Measurements from ENCODE around the gene RIT2.

RIT2 gene

DNA sequence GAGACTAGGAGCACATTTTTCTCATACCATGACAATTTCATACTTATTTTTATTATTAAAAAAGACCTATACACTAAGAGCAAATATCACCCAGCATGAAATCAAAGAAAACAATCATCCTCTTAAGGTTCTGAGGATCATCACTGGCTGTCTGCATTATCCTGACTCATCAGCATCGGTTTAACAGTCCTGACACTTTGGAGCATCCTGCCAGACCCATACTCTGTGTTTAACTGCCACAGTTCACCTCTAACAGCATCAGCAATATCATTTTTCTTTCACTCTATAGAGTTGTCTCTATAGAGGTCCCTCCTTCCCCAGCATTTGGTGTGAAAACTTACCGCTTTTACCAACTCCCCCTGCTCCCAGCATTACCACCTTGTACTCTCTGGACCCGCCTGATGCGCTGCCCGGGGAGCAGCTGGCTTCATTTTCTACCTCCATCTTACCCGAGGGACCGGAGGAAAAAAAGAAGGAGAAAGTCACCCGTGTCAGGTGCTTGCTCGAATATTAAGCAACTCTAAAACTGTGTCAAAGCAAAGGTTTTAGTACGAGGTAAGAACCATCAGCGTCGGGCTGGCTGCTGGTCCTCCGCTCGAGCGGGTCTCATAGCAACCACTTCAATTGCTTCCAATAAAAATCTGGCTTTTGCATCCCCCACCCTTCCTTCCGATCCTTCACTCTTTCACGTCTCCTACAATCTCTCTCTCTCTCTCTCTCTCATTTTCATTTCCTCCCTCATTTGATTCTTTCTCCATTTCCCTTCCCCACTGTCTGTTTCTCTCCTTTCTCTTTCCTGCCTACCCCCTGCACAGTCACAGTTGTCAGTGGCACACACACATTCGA lies at the start of gene RIT2:
TSS of gene RIT2 (minus strand) at position 610 of the 846 bp plus-strand sequence.
- DNase-seq, result no peak

GRCh38 chr18:43161528-43161927 lies 46.0 kb upstream of the RIT2 start:
- DNase-seq, result no peak

DNA sequence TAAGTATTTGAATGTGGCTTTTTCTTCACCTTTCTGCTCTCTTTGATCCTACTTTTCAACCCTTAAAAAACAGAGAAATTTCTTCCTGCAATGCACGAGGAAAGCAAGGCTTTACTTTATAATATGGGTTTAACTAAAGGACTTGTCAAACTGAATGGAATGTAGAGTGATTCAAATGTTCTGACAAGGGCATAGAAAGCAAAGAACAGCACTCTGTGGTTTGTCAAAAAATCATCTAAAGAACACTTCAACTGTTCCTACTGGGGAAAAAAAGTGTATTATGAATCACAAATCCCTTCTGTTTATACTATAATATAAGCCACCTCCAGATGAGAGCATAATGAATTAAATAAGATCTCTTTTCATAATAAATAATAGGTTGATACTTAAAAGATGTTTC lies 45.0 kb upstream of the RIT2 start:
- DNase-seq, result no peak

DNA sequence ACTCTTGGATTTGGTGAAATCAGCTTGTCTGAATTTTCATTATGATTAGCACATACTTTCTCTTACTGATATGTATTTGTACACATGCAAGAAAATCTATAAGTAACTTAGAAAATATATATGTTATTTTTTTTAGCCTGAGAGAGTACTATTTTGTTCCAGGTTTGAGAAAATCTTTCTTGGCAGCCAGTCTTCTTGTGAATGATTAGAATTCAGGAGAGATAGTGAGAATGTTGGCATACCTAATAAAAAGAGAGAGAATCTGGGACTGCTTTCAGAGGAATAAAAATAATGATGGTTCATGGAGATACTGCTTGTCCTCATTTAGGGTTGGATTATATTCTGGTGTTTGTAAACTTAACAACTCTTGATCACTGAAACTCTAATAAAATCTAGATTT lies 44.4 kb upstream of the RIT2 start:
- no peak for DNase-seq

DNA sequence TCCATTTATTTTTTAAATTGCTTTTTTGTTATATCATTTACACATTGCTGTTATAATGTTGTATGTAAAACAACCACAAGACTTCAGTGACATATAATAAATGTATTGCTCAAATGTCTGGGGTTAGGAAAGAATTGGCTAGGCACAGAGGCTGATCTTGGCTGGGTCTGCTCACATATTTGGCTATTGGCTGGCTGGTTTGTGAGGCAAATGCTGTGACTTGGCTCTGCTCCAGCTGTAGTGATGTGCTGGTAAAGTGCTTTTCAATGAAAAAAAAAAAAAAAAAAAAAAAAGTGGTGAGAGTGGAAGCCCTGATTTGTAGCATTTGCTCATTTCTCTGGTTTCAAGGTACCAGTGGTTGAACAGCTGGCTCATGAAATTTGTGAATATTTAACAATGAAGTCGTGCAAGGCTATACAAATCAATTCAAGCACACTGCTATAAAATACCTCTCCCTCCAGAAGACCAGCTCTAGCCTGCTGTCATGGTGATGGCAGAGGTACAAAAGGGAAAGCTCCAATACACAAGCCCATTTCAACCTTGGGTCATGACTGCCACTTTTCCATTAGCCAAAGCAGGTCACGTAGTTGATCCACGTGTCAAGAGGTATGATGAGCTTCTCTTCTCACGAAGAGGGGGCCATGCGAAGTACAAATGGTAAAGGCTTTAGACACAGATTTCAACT lies 43.7 kb upstream of the RIT2 start:
- DNase-seq, result no peak

- no peak for DNase-seq
These were observed 42.9 kb upstream of the RIT2 start for GRCh38 chr18:43158381-43158780.

GRCh38 chr18:43155842-43156241 lies 40.4 kb upstream of the RIT2 start:
- no peak for DNase-seq

- no peak for DNase-seq
These were observed 32.7 kb upstream of the RIT2 start for GRCh38 chr18:43148231-43148630.

DNA sequence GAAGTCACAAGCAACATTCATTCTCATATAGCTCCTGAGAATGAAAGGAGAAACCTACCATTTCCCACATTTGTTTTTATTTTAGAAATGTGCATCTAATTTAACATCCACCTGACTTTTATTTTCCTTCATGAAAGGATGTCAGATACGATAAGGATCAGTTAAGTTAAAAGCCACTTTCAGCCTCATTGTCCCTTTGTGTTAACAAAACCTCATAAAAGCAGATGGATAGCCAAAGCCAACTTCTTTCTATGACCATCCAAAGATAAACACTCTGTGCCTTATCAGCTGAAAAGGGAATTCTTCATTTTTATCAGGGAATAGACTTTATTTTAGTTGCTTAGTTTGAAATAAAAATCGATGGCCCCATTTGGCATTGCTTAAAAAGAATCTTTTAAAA lies 25.7 kb upstream of the RIT2 start:
- DNase-seq, result no peak

DNA sequence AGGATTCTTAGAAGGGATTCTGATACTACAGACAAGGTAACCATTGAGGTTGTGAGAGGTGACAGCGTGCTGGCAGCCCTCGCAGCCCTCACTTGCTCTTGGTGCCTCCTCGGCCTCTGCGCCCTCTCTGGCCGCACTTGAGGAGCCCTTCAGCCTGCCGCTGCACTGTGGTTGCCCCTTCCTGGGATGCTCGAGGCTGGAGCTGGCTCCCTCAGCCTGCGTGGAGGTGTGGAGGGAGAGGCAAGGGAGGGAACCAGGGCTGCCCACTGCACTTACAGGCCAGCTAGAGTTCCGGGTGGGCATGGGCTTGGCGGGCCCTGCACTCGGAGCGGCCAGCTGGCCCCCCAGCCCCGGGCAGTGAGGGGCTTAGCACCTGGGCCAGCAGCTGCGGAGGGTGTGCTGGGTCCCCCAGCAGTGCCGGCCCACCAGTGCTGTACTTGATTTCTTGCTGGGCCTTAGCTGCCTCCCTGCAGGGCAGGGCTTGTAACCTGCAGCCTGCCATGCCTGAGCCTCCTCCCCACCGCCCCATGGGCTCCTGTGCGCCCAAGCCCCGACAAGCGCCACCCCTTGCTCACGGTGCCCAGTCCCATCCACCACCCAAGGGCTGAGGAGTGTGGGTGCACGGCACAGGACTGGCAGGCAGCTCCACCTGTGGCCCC lies 23.9 kb upstream of the RIT2 start:
- DNase-seq, result no peak

GRCh38 chr18:43134876-43135275 lies 19.4 kb upstream of the RIT2 start:
- DNase-seq, result no peak

- no peak for DNase-seq
These were observed 15.3 kb upstream of the RIT2 start for GRCh38 chr18:43130716-43131260.

DNA sequence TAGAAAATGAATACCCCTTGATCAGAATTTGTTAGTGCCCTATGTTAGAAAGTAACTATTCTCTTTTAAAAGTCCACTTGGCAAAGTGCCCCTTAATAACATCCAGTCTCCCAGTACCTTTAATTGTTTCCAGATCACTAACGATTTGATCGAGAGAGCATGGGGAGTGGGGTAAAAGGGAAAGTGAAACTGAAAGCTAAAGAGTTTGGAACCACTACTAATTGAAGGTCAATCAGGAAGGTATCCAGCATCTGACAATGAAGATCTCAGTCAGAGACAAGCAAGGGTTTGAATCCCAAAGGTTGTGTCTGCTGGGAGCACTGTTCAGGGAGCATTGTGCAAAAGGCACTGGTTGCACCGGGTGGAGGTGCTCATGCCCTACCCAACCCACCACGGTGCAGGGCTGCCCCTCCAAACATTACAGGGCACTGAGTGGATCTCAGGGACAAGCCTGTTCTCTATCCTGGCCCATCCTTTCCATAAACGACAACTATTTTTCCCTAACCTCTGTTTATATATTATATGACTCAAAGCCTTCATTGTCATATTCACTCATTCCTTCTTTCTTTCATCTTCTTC lies 14.6 kb upstream of the RIT2 start:
- no peak for DNase-seq

GRCh38 chr18:43125471-43125870 lies 10.0 kb upstream of the RIT2 start:
- no peak for DNase-seq

DNA sequence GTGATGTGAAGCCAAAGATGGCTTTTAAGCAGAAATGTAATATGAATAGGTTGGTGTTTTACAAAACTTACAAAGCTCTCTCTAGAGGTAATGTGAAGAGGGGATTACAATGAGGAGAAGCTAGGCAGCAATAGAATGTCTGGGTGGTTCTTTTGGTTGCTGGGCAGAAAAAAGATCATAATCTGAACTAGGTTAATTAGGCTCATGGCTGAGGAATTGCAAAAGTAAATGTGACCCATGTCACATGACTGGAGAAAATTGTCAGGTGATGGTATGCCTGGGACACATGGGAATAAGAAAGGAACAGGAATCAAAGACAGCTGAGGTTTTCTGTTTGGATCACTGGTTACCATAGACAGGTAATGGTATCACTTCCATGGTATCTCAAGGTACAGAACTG lies 7.5 kb upstream of the RIT2 start:
- no peak for DNase-seq

DNA sequence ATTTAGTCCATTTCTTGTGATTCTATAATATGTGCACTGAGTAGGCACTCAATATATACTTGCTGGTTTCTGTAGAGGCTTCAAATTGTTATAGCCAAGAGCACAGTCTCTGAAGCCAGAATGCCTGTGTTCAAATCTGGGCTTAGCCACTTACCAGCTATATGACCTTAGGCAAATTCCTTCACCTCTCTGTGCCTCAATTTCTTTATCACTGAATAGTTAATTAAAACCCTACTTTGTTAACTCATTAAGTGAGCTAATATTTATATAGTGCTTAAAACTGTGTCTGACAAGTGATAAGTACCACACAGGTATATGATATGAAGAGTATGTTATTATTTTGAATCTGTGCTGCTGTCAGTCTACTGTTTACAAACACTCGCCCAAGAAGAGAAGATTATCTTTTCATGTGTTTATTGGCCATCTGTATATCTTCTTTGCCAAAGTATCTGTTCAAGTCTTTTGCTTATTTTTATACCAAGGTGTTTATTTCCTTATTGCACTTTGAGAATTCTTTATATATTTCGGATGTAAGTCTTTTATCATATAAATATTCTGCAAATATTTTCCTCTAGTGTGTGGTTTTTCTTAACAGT lies 1.3 kb upstream of the RIT2 start:
- DNase-seq, result no peak

DNA sequence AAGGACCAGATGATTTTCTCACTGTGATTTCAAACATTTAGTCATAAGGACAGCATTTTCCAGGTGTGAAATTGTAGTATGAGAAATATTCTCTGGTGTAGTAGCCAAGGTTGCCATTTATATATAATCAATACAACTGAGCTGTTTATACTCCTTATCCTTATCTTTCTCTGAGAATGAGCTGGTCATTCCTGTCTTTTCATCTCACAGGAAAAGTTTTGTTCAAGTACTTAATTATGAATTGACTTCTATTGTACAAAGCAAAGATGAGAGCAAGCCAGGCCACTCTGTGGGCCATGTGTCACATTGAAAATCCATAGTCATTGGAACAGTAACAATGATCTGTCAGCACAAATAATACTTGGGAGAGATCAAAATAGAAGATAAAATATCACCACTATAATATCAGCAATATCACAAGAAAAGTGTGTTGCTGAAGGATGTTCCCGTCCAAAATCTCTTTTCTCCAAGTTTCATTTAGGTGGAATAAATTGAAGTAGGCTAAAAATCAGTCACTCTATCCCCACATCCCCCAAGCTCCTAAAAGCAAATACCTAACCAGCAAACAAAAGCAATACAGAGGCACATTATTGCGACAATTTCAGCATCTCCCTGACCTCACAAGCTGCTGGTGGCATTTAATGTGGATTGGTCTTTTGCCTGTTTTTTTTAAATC lies 2.1 kb downstream of the RIT2 start:
- DNase-seq, result no peak

DNA sequence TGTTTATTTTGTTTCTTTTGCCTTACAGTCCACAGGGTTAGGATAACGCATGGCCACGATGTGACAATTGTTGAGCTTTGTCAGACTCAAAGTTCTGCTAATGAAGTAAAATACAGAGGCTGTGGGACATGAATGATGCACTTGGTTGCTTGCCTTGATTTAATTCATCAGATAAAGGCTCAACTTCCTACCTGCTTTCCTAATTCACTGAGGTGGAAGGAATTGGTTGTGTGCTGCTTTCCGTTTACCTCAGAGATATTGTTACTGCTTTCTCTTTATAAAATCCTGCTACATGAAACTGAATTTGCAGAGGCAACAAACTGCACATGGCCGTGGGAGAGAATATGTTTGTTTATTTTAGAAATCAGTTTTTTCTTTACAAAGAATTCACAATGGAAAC lies 6.6 kb downstream of the RIT2 start:
- no peak for DNase-seq

GRCh38 chr18:43108469-43108868 lies 7.0 kb downstream of the RIT2 start:
- no peak for DNase-seq

GRCh38 chr18:43093646-43094045 lies 21.8 kb downstream of the RIT2 start:
- no peak for DNase-seq

DNA sequence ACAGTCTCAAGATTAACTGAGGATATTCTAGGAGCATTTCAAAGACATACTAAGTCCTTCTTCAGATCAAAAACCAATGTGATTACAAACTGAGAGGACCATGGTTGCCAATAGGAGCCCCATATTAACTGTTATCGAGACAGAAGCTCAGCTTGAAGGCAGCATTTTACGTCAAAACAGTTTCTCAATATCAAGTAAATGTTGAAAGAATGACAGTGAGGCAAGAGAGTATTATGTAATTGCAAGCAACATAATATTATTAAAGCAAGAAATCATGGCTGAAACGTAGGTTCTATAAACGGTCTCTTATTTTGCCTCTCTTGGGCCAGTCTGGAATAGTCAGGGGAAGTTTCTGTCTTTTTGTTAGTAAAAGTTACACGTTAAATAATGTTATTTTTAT lies 22.9 kb downstream of the RIT2 start:
- DNase-seq, result no peak

DNA sequence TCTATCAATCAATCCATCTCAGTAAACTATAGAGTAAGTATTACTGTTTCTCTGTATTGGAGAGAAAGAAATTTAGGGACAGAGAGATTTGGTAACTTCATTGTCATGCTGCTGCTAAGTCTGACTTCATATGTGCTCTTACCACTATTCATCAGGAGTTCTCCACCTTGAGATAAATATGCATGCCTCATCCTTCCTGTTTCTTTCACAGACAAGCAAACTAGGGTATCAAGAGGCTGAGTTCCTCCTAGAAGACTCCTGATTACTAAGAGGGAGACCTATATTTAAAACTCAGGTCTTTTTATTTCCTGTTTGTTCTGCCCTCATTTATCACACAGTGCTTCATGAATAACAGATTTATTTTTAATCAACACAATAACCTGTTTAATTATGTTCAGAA lies 34.1 kb downstream of the RIT2 start:
- no peak for DNase-seq
